NCI-H1092 (cell line): ENCODE measurements around the gene FAM24A.
"Not testable (repeated sequence)": the region's sequence is repeated elsewhere in the genome, so short reads cannot be mapped to it uniquely, and the experiment has no call there.

Experiments
- DNase-seq: peaks from one replicate; lab custom pipeline; 2025; lab: John Stamatoyannopoulos, UW

Gene FAM24A

DNA sequence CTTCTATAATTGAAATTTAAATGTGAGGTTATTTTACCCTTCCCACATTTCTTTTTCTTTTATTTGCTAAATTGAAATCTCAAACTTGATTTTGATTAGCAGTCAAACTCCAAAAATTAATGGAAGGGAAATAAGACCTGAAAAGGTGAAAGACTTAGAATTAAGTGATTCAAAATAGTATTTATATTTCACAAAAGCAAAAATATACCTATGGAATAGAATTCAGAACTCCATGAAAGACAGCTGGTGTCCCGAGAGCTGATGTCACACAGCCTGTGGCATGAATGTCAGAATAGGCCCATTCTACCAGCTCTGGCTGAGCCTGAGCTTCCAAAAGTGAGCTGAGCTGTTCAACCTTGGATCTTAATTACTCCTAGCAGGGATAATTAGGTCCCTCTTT, at the start of gene FAM24A:
Gene FAM24A (plus strand): TSS at position 301 of the 400 bp plus-strand sequence. CDS start 1,025 bp downstream, outside the sequence.
- no peak for DNase-seq

- DNase-seq = no peak
Measured at GRCh38 chr10:122861711-122862161, 48.7 kb upstream of the FAM24A start.

- DNase-seq = no peak
Measured at GRCh38 chr10:122863216-122864193, 46.9 kb upstream of the FAM24A start.

GRCh38 chr10:122864194-122864592, 46.2 kb upstream of the FAM24A start:
- no peak for DNase-seq

DNA sequence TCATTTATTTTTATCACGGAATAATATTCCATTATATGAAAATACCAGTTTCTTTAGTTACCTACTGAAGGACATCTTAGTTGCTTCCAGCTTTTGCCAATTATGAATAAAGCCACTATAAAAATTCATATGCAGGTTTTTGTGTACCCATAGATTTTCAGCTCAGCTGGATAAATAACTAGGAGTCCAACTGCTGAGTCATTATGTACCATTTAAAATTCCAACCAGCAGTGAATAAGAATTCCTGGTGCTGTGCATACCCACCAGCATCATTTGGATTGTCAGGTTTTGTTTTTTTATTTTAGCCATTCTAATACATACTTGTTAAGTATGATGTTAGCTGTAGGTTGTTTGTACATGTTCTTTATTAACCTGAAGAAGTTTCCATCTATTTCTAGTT, 45.5 kb upstream of the FAM24A start:
- no peak for DNase-seq

GRCh38 chr10:122866757-122867482, 43.5 kb upstream of the FAM24A start:
- DNase-seq = not testable (repeated sequence)

DNA sequence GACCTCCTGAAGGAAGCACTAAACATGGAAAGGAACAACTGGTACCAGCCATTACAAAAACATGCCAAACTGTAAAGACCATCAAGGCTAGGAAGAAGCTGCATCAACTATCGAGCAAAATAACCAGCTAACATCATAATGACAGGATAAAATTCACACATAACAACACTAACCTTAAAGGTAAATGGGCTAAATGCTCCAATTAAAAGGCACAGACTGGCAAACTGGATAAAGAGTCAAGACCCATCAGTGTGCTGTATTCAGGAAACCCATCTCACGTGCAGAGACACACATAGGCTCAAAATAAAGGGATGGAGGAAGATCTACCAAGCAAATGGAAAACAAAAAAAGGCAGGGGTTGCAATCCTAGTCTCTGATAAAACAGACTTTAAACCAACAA, 41.6 kb upstream of the FAM24A start:
- not testable (repeated sequence) for DNase-seq

- DNase-seq = not testable (repeated sequence)
Measured at GRCh38 chr10:122871947-122872346, 38.5 kb upstream of the FAM24A start.

GRCh38 chr10:122875843-122876466, 34.5 kb upstream of the FAM24A start:
- no peak for DNase-seq

GRCh38 chr10:122876467-122876855, 33.9 kb upstream of the FAM24A start:
- no peak for DNase-seq

- no peak for DNase-seq
Measured at GRCh38 chr10:122877264-122877663, 33.1 kb upstream of the FAM24A start.

DNA sequence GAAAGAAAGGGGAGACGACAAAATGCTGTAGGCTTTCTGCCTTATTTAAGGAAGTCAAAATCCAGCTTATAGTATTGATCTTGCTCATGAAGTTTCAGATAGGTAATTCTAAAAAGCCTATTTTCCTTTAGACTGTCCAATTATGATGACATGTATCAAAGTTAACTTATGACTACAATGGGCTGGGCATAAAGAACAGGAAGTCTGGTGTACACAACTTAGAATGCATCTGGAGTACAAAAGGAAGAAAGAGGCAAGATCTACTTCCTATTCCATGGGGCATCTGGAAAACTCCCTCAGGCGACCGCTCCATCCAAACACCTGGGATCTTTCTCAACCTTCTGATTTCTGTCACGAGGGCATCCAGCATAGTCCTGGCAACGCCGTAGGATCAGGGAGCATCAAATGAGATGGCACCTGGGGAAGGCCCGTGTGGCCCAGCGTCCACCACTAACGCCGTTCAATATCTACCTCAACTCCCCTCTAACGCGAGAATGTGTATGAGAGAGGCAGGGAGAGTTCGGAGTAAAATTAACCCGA, 31.5 kb upstream of the FAM24A start:
- no peak for DNase-seq

- DNase-seq = peak; percentile 95
Measured at GRCh38 chr10:122879339-122880273, 30.8 kb upstream of the FAM24A start, which contains the start of gene FAM24B. Gene FAM24B (minus strand): TSS chr10:122879581. CDS start chr10:122850515, 29,066 bp downstream.

- DNase-seq = no peak
Measured at GRCh38 chr10:122882766-122883165, 27.6 kb upstream of the FAM24A start.

DNA sequence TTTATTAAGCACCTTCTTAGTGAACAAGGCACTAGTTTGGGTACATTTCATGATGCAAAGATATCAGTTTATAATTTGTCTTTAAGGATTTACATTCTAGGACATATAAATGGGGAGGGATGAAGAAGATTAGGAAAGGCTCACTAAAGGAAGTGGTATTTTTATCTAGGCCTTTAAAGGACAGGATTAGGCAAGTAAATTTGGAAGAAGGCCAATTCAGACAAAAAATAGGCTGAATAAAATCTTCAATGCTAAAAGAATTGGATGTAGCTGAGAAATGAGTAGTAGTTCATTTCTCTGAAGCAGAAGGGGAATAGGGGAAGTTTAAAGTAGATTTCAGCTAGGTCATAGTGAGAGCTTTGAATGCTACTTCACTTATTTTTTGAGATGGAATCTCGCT, 26.2 kb upstream of the FAM24A start:
- DNase-seq = no peak

GRCh38 chr10:122894261-122894944, 16.0 kb upstream of the FAM24A start:
- no peak for DNase-seq

GRCh38 chr10:122903861-122904260, 6.5 kb upstream of the FAM24A start:
- not testable (repeated sequence) for DNase-seq

DNA sequence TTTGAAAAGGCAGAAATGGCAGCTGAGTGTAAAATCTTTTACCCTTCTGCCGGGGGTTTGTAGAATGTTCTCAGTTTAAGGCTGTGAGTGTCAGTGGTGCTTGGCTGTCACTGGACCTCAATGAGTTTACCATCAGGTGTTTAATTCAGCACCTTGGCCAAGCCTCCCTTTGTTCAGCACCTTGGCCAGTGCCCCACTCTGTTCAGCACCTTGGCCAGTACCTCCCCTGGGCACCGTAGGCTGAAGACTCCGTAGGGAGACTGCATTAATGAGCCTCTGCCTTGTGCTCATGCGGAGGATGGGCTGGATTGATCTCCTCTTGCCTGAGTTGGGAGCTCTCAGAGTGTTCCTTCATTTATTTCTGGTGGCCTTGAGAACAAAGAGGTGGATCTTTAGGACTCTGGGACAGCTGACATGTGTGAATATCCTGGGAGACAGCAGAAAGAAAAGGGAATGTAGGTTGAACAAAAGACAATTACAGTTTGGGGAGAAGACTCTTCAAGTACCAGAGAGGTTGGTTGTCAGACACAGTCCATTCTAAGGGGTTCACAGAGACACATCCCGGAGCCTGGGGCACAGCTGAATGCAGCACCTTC, 1.6 kb downstream of the FAM24A start:
- no peak for DNase-seq

DNA sequence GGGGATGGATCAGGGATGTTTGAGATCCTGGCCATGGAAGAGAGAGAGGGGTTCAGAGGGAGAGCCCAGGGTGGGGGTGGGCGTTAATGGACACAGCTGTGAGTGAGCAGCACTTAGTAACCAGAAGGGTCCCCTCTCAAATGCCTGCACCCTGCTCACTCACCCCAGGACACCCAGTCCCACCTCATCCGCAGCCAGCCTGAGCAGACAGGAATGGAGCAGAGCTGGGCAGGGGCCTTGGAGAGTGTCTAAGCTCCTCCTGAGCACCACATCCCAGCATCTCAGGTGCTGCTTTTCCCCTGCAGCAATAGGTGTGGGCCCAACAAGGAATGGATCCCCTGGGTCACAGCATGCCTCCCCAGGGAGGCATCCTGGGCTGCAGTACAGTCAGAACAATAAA, 5.3 kb downstream of the FAM24A start:
- no peak for DNase-seq

GRCh38 chr10:122930140-122930539, 19.7 kb downstream of the FAM24A start:
- DNase-seq = no peak
